HG02884 (cell line): ENCODE data around the gene CDIPT.
"Not testable (repeated sequence)": the region's sequence is repeated elsewhere in the genome, so short reads cannot be mapped to it uniquely, and the experiment has no call there.

Experiments
- ATAC-seq: cut with Tn5 transposase; IDR thresholded peaks from one replicate; pipeline ENCODE4 v1.9.1; 2021; ENCODE audit warnings: mild to moderate bottlenecking, moderate library complexity; ENCODE audit not compliant: unreplicated experiment

Gene CDIPT

DNA sequence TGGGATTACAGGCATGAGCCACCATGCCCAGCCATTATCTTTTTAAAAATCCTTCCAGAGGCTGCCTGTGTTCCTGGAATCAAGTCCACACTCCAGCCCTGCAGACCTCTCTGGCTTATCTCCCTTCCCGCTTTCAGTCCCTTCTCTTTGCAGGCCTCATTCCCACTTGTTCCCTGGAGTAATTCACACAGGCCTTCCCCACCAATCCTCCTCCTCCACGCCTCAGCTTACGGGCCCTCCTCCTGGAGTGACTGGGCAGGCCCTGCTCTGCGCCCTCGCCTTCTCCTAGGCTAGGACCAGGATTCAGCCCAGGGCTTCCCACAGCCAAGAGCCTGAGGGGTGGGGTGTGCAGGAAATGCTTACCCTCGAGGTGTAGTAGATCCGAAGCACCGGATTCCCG lies 2.8 kb downstream of the CDIPT start:
- ATAC-seq: no peak

DNA sequence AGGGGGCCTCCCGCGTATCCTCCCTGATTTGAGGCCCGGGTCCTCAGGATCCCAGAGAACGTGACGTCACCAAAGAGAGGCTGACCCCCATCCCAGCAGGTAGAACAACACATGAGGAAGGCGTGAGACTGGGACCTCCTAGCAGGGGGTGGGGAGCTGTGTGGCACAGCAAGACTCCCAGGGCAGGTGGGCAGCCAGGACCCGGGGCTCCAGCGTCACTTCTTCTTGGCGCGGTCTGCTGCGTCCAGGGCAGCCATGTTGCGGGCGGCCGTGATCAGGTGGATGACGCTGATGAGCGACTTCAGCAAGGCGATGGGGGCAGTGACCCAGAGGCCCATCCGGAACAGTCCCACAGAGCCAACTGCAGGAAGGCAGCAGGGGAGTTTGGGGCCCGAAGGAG lies 4.1 kb downstream of the CDIPT start:
- ATAC-seq: no peak

DNA sequence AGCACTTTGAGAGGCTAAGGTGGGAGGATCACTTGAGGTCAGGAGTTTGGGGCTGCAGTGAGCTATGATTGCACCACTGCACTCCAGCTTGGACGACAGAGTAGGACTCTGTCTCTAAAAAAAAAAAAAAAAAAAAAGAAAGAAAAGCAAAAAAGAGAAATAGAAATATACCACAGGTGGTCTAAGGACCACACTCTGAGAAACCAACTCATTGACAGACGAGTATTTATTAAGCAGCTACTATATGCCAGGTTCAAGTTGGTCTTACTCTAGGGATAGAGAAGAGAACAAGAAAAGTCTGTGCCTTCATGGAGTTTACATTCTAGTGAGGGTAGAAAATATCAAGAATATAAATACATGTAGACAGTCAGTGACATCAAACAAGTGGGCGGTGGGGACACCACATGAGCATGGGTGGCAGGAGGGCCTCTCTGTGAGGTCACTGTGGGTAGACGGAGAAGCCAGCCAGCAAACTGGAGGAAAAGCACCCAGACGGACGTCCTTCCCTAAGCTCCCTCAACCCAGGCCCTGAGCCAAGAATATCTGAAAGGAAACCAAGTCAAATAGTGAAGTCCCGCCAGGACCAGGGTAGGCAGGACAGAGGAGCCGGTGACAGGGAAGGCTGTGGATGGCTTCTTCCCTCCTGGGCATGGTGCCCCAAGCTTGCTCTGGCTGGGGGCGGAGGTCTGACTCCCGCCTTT lies 4.7 kb downstream of the CDIPT start:
- ATAC-seq: no peak

DNA sequence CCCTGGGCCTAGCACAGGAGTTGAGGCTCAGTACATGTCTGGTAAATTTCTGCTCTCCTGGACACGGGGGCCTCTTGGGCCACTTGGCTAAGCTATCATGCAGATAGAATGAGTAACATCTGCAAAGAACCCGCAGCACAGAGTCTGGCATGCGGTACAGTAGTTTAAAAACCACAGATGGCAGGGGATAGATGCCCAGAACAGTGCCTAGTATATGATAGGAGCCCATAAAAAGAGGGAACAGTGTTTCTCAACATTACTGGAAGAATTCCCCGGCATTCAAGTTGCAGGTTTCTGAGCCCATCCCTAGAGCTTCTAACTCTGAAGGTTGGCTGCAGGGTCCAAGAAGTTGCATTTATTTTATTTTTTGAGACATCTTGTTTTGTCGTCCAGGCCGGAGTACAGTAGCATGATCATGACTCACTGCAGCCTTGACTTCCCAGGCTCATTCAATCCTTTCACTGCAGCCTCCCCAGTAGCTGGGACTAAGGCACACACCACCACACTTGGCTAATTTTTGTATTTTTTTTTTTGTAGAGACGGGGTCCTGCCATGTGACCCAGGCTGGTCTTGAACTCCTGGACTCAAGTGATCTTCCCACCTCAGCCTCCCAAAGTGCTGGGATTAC lies 5.8 kb downstream of the CDIPT start:
- ATAC-seq: no peak

DNA sequence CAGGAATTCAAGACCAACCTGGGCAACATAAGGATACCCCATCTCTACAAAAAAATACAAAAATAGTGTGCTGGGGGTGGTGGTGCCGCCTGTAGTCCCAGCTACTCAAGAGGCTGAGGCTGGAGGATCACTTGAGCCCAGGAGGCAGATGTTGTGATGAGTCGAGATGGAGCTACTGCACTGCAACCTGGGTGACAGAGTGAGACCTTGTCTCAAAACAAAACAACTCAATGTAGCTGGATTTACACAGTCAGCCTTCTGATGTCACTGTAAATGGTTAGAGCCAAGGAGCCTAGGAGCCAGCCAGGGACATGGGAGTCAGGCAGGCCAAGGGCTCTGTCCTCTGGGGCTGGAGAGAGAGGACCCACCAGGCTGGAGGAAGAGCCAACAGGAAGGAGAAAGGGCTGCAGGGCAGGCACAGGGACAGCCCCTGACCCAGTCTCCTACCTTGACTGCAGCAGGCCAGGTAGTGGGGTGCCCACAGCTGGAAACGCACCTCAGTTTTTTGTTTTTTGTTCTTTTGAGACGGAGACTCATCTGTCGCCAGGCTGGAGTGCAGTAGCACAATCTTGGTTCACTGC lies 8.4 kb downstream of the CDIPT start:
- no peak for ATAC-seq

DNA sequence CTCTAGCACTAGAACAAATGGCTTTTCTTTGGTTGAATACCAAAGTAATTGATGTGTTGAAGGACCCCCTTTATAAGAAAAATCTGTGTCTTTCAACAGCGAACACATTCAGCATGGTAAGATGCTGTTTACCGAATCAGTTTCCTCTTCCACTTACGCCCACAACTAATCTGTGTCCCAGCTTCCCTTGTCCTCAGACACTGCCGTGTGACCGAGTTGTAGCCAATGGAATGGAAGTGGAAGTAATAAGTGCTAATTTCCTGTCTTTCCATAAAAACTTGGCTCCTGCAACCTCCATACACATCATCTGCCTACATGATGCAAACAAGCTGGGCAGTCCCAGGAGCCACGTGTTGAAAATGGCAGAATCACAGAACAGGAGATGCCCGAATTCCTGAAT lies 10.4 kb downstream of the CDIPT start:
- no peak for ATAC-seq

DNA sequence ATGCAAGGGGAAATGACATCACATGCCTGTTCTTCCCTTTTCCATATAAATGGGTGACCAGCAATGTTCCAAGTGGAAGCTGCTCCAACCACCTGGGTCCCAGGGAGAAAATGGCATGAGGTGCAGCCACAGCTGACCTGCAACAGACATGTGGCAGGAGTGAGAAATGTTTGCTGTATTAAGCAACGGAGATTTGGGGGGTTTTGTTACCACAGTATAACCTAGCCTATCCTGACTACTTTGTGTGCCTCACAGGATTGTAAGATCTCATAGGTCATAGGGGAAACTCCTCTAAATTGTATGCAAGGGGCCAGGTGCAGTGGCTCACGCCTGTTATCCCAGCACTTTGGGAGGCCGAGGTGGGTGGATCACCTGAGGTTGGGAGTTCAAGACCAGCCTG lies 12.0 kb downstream of the CDIPT start:
- ATAC-seq: no peak

DNA sequence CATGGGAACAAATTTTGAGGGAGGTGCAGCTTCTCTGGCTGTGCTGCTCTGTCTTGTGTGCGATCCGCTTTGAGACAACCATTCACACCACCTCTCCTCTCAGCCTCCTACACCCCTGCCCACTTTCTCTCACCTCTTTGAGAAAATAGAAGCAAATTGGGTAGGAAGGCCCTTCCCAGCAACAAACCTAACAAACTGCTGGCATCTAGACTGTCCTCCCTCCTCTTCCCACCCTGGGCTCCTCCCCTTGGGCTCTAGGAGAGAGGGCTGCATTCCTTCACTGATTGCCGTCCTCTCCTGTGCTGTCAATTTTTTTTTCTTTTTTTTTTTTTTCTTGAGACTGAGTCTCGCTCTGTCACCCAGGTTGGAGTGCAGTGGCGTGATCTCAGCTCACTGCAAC lies 13.5 kb downstream of the CDIPT start:
- no peak for ATAC-seq

DNA sequence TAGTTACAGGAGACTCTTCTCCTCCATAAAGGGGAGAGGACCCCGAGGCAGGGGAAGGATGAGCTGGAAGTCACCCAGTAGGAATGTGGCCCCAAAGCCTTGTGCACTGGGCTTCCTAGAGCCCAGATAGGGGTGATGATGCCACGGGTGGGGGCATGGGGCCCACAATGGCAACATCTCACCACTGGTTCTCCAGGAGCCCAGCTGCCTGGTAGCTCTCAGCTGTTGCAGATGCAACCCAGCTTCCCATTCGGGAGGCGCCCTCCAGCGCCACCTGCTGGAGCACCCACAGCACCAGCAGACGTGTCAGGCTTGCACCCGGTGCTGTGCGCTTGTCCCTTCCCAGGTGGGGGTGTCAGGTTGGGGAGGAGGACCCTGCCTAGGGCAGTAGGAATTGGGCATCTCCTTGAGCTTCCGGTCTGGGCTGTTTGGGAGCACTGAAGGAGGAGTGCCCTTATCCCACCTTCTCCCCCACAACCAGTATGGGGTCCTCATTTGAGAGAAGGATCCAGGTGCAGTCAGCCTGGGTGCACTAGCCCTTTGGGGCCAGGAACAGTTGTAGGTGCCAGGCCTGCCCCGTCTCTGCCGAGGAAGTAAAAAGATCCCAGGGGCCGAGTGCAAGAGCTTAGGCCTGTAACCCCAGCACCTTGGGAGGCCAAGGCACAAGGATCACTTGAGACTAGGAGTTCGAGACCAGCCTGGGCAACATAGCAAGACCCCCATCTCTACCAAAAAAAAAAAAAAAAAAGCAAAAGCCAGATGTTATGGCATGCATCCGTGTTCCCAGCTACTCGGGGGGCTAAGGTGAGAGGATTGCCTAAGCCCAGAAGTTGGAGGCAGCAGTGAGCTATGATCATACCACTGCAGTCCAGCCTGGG lies 14.4 kb downstream of the CDIPT start:
- ATAC-seq: no peak

DNA sequence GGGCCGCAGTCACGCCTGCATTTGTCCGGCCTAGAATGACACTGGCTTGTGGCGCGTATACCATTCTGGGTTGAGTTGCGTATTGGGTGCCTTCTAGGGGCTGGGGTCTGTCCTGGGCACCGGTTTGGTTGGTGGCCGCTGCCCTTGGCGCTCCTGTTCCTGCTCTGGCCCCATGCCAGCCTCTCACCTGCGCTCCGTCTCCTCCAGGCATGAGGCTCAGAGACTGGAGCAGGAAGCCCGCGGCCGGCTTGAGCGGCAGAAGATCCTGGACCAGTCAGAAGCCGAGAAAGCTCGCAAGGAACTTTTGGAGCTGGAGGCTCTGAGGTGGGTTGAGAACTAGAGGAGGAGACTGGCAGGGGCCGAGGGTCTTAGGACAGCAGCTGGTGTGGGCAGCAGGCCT lies 17.4 kb downstream of the CDIPT start:
- ATAC-seq: no peak

DNA sequence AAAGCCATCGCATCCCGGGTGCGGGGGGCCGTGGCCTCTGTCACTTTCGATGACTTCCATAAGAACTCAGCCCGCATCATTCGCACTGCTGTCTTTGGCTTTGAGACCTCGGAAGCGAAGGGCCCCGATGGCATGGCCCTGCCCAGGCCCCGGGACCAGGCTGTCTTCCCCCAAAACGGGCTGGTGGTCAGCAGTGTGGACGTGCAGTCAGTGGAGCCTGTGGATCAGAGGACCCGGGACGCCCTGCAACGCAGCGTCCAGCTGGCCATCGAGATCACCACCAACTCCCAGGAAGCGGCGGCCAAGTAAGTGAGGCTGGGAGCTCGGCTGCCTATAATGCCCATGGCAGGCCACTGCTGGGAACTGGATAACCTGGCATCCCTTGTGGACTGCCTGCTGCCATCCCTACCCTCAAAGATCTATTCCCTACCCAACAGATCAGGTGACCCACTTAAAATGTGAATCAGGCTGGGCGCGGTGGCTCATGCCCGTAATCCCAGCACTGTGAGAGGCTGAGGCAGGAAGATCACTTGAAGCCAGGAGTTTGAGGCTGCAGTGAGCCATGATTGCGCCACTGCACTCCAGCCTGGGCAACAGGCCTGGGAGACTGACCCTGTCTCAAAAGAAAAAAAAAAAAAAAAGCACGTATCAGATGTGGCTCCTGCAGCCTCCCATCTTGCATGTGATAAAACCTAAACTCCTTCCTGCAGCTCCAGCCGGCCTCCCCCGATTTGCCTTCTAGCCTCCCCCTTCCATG lies 18.3 kb downstream of the CDIPT start:
- no peak for ATAC-seq

DNA sequence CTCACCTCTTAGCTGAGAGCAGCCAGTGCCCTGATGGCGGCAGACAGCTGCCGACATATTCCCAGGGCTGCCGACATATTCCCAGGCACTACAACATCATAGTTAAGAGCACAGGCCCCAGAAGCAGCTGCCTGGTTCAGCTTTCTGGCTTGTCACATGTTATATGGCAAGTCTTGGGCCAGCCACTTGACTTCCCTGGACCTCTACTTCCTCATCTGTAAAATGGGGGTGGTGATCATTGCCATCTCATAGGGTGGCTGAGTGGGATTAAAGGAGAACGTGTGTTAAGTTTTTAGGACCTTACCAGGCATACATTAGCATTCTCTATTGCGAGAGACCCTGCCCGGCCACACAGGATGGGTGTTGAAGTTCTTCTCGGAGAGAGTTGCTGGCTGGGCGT lies 19.1 kb downstream of the CDIPT start:
- no peak for ATAC-seq

DNA sequence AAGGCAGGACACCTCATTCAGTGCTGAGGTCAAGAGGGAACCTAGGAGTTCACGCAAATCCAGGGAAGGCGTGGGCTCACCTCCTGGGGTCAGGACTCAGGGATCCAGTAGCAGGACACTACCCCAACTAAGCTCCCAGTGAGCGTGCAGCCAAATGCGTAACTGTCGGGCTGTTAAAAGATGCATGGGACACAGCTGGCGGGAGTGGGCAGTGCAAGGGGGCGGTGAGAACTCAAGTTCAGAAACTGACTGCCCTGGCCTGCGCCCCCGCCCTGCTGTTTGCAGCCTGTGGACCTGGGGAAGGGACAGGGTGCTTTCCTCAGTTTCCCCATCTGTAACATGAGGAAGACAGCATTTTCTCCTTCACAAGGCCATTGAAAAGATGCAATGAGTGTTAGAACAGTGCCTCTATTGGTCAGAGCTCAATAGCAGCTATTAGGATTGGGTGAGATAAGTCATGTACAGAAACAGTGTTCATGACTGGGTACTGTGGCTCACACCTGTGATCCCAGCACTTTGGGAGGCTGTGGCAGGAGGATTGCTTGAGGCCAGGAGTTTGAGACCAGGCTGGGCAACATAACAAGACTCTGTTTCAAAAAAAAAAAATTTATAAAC lies 20.2 kb downstream of the CDIPT start:
- no peak for ATAC-seq

DNA sequence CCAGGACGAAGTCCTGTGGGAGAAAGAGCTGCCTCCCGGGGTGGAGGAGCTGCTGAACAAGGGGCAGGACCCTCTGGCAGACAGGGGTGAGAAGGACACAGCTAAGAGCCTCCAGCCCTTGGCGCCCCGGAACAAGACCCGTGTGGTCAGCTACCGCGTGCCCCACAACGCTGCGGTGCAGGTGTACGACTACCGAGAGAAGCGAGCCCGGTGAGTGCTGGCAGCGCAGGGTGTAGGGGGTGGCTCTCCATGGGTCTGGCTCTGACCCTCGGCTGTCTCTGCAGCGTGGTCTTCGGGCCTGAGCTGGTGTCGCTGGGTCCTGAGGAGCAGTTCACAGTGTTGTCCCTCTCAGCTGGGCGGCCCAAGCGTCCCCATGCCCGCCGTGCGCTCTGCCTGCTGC lies 21.4 kb downstream of the CDIPT start:
- ATAC-seq: no peak

DNA sequence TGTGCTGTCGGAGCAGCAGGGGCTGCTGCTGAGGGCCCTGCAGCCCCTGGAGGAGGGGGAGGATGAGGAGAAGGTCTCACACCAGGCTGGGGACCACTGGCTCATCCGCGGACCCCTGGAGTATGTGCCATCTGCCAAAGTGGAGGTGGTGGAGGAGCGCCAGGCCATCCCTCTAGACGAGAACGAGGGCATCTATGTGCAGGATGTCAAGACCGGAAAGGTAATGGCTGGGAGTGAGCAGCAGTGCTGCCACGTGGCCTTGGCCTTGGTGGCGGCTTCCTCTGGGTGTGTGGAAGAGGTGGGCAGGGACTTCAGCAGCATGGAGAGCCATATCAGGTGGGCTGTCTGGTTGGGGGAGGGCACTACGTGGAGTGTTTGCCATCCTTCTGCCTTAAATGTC lies 22.8 kb downstream of the CDIPT start:
- ATAC-seq: no peak

DNA sequence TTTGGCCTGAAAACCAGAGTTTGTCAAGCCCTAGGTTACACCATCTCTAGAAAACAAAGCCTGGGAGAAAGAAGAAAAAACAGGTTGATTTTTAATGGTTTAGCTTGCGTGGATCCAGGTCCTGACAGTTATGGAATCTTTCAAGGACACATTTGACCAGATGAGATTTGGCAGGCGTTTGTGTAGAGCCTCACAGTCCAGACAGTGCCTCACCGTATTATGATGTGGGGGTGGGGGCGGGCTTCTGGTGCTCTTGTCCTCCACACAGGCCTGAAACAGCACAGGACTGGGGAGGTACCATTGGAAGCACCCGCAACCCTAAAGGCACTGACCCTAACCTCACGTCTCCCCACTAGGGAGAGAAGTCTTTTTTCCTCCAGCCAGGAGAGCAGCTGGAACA lies 23.2 kb downstream of the CDIPT start:
- ATAC-seq: no peak

DNA sequence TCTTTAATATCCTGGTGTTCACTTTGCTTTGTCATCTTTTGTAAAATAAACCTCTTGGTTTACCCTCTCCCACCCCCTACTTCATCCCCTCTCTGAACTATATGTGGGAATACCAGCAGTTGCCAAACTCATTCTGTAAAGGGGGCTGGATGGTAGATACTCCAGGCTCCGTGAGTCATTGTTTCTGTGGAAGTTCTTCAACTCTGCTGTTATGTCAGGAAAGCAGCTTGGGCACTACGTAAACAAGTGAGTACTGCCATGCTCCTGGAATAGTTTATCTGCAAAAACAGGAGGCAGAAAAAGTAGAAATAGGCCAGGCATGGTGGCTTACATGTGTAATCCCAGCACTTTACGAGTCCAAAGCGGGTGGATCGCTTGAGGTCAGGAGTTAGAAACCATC lies 25.2 kb downstream of the CDIPT start:
- ATAC-seq: no peak

DNA sequence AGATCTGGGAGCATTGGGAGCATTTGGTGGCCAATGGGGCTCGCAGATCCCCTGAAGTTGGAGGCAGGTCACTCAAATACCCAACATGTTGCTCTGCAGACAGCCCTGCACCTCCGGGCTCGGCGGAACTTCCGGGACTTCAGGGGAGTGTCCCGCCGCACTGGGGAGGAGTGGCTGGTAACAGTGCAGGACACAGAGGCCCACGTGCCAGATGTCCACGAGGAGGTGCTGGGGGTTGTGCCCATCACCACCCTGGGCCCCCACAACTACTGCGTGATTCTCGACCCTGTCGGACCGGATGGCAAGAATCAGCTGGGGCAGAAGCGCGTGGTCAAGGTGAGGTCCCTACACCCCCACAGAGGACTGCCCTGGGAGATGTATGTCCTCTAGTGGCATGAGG lies 26.4 kb downstream of the CDIPT start:
- no peak for ATAC-seq

DNA sequence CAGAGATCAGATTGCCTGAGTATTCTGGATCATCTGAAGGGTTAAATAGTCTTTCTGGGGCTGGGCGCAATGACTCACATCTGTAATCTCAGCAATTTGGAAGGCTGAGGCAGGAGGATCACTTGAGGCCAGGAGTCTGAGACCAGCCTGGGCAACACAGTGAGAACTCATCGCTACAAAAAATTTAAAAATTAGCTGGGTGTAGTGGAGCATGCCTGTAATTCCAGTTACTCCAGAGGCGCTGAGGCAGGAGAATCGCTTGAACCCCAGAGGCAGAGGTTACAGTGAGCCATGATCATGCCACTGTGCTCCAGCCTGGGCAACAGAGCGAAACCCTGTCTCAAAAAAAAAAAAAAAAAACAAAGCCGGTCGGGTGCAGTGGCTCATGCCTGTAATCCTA lies 27.1 kb downstream of the CDIPT start:
- ATAC-seq: no peak

DNA sequence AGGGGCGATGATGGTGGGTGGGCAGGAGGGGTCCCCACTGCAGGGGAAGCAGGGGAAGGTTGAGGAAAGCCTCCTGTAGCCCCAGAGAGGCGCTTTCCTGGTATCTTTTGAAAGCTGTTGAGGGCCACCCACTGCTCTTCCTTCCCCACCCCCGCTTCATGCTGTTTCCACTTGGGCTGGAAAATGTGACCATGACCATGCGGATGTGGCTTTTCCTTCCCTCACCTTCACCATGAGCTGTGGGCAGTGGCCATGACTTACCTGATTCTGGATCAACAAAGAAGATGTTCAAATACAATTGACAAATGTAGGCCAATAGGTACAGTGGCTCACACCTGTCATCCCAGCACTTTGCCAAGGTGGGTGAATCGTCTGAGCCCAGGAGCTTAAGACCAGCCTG lies 28.9 kb downstream of the CDIPT start:
- no peak for ATAC-seq

DNA sequence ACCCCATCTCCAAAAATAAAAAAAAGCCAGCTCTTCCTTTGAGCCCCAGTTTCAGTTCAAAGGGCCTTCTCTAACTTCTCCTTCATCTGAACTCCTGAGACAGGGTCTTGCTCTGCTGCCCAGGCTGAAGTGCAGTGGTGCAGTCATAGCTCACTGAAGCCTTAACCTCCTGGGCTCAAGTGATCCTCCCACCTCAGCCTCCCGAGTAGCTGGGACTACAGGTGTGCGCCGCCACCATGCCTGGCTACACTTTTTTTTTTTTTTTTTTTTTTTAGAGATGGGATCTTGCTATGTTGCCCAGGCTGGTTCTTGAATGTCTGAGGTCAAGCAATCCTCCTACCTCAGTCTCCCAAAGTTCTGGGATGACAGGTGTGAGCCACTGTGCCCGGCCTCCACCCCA lies 29.8 kb downstream of the CDIPT start:
- not testable (repeated sequence) for ATAC-seq
